HEK293 (cell line): ENCODE results near the gene OLIG2.

Experiments
- KLF10 ChIP-seq: fragments of 450-650 bp; IDR thresholded peaks from 2 replicates; pipeline ENCODE4 v1.5.1; 2018; ENCODE audit warnings: missing biosample characterization, mild to moderate bottlenecking, missing genetic modification characterization
- PRDM1 ChIP-seq: fragments of 450-650 bp; formaldehyde crosslinking; IDR thresholded peaks from 2 replicates; pipeline ENCODE4; 2016; ENCODE audit warnings: missing biosample characterization, missing genetic modification characterization
- WT1 ChIP-seq: fragments of 450-650 bp; formaldehyde crosslinking; IDR thresholded peaks from 2 replicates; pipeline ENCODE4 v1.5.1; 2016; ENCODE audit warnings: missing biosample characterization, missing genetic modification characterization
- ZFP41 ChIP-seq: fragments of 450-650 bp; formaldehyde crosslinking; IDR thresholded peaks from 2 replicates; pipeline ENCODE4 v1.5.1; 2016; ENCODE audit warnings: missing biosample characterization, missing genetic modification characterization, borderline replicate concordance
- ZNF133 ChIP-seq: fragments of 450-650 bp; formaldehyde crosslinking; IDR thresholded peaks from 2 replicates; pipeline ENCODE4 v1.5.1; 2016; ENCODE audit warnings: missing biosample characterization, missing genetic modification characterization
- ZNF24 ChIP-seq: fragments of 450-650 bp; formaldehyde crosslinking; IDR thresholded peaks from 2 replicates; pipeline ENCODE4 v1.5.1; 2016; ENCODE audit warnings: missing biosample characterization, missing genetic modification characterization
- ZNF514 ChIP-seq: fragments of 450-650 bp; formaldehyde crosslinking; IDR thresholded peaks from 2 replicates; pipeline ENCODE4 v1.5.1; 2016; ENCODE audit warnings: missing biosample characterization, missing genetic modification characterization
- ZNF621 ChIP-seq: fragments of 450-650 bp; formaldehyde crosslinking; IDR thresholded peaks from 2 replicates; pipeline ENCODE4 v1.5.1; 2017; ENCODE audit warnings: missing biosample characterization, missing genetic modification characterization
- ZNF768 ChIP-seq: fragments of 450-650 bp; formaldehyde crosslinking; IDR thresholded peaks from 2 replicates; pipeline ENCODE4 v1.5.1; 2018; ENCODE audit warnings: missing biosample characterization, mild to moderate bottlenecking, missing genetic modification characterization
- TF ChIP-seq, protein P1 (sequence below): fragments of 450-650 bp; formaldehyde crosslinking; IDR thresholded peaks from 2 replicates; pipeline ENCODE4 v1.5.1; 2016; ENCODE audit warnings: missing biosample characterization, missing genetic modification characterization, low read depth
- TF ChIP-seq, protein P2 (sequence below): fragments of 450-650 bp; formaldehyde crosslinking; IDR thresholded peaks from 2 replicates; pipeline ENCODE4 v1.5.1; 2016; ENCODE audit warnings: missing biosample characterization, missing genetic modification characterization

DNA sequence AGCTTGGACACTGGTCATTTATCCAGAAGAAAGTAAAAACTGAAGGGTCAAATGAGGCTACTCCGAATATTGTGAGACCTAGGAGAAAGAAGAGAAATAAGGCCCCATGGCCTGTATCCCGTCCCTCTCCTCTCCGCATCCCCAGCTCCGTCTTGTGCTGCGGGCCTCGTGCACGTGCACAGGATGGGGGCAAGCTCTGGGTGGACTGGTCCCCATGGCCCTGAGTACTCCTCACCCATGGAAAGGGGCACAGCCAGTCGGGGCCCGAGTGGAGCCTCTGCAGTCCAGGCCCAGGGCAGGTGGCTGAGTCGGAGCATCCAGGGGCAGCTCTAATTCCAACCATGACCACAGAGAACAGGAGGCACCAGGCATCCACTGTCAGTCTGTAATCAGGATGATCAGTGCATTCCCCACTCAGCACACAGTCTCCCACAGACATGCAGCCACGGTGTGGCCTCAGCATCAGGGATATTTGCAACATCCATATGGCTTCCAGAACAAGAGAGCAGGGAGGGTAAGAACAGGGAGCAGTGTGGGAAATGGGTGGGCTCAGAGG lies 31.7 kb downstream of the OLIG2 start:
- TF ChIP-seq ZNF621 (tag by site-specific recombination): no peak
- TF ChIP-seq ZFP41 (tag by site-specific recombination): no peak
- TF ChIP-seq KLF10: no peak
- no peak for TF ChIP-seq PRDM1 (tag by site-specific recombination)
- TF ChIP-seq, protein P1, sequence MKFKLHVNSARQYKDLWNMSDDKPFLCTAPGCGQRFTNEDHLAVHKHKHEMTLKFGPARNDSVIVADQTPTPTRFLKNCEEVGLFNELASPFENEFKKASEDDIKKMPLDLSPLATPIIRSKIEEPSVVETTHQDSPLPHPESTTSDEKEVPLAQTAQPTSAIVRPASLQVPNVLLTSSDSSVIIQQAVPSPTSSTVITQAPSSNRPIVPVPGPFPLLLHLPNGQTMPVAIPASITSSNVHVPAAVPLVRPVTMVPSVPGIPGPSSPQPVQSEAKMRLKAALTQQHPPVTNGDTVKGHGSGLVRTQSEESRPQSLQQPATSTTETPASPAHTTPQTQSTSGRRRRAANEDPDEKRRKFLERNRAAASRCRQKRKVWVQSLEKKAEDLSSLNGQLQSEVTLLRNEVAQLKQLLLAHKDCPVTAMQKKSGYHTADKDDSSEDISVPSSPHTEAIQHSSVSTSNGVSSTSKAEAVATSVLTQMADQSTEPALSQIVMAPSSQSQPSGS: no peak
- no peak for TF ChIP-seq ZNF133 (tag by site-specific recombination)
- no peak for TF ChIP-seq WT1 (tag by site-specific recombination)
- TF ChIP-seq ZNF768 (tag by site-specific recombination): no peak
- TF ChIP-seq, protein P2, sequence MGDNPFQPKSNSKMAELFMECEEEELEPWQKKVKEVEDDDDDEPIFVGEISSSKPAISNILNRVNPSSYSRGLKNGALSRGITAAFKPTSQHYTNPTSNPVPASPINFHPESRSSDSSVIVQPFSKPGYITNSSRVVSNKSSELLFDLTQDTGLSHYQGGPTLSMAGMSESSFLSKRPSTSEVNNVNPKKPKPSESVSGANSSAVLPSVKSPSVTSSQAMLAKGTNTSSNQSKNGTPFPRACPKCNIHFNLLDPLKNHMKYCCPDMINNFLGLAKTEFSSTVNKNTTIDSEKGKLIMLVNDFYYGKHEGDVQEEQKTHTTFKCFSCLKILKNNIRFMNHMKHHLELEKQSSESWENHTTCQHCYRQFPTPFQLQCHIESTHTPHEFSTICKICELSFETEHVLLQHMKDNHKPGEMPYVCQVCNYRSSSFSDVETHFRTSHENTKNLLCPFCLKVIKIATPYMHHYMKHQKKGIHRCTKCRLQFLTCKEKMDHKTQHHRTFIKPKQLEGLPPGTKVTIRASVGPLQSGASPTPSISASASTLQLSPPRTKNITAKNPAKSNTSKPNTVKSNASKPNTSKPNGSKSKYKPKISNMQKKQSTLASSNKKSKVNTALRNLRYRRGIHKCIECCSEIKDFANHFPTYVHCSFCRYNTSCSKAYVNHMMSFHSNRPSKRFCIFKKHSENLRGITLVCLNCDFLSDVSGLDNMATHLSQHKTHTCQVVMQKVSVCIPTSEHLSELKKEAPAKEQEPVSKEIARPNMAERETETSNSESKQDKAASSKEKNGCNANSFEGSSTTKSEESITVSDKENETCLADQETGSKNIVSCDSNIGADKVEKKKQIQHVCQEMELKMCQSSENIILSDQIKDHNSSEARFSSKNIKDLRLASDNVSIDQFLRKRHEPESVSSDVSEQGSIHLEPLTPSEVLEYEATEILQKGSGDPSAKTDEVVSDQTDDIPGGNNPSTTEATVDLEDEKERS (tag by site-specific recombination): no peak
- TF ChIP-seq ZNF24: no peak
- TF ChIP-seq ZNF514 (tag by site-specific recombination): no peak
